HFFc6 (cell line): ENCODE results near the gene ANKRD11. TPM values are rescaled to one million over a fixed set of nuclear protein-coding genes. Genes with fewer than 3 reads are reported as not detected.
"Not testable (repeated sequence)": the region's sequence is repeated elsewhere in the genome, so short reads cannot be mapped to it uniquely, and the experiment has no call there.

Experiments used
- DNase-seq: peaks from one replicate; pipeline ENCODE4 v3.0.0-alpha.2; 2018
- H3K27ac Mint-ChIP-seq: 2 replicates; pipeline ENCODE4 v1.8.0; 2020; ENCODE audit warnings: mild to moderate bottlenecking, mixed read lengths
- H3K27me3 Mint-ChIP-seq: 2 replicates; pipeline ENCODE4 v1.8.0; 2021; ENCODE audit warnings: mild to moderate bottlenecking, moderate library complexity, mixed read lengths; ENCODE audit not compliant: insufficient read depth
- H3K36me3 Mint-ChIP-seq: 2 replicates; pipeline ENCODE4 v1.8.0; 2021; ENCODE audit warnings: low read depth, mixed read lengths
- H3K4me1 Mint-ChIP-seq: 2 replicates; pipeline ENCODE4 v1.8.0; 2020; ENCODE audit warnings: low read depth, mixed read lengths
- H3K4me3 Mint-ChIP-seq: 2 replicates; pipeline ENCODE4 v1.8.0; 2020; ENCODE audit warnings: mild to moderate bottlenecking, moderate library complexity, mixed read lengths
- H3K9me3 Mint-ChIP-seq: 2 replicates; pipeline ENCODE4 v1.8.0; 2020; ENCODE audit warnings: mild to moderate bottlenecking, mixed read lengths
- CTCF ChIP-seq: fragments of 200-600 bp; sonication (generic); IDR thresholded peaks from 2 replicates; pipeline ENCODE4 v1.5.0; 2021; ENCODE audit warnings: antibody characterized with exemption, mild to moderate bottlenecking
- total RNA-seq, 6 experiments: library from RNA; stranded (reverse); fragmentation: NEBNext Ultra II Directional; extraction: Animal tissue kit (Norgen Biotek cat#: 25700); gene quantifications; 2 replicates in 1 of 6; 3 replicates in 5 of 6; pipeline ENCODE4 v1.2.3, GENCODE V29; 2021

The ANKRD11 gene
- total RNA-seq, 6 experiments from 2014 or later, result 110 to 120 (median 116) TPM

GRCh38 chr16:89437991-89438390, 52.4 kb downstream of the ANKRD11 start:
- H3K4me1 Mint-ChIP-seq, result peaks cover 69% of the 10 kb centered on the region
- H3K9me3 Mint-ChIP-seq, result no peaks in the 10 kb centered on the region
- H3K27me3 Mint-ChIP-seq, result peaks cover 12% of the 10 kb centered on the region
- no peak overlapping the region for H3K4me3 Mint-ChIP-seq
- DNase-seq, result no peak
- TF ChIP-seq CTCF, result no peak
- H3K36me3 Mint-ChIP-seq, result peaks cover 29% of the 10 kb centered on the region
- H3K27ac Mint-ChIP-seq, result no peak overlapping the region

- Mint-ChIP-seq H3K9me3 (no peaks in the 10 kb centered on the region), H3K27ac (peak overlapping the region; percentile 41), H3K4me3 (no peak overlapping the region), H3K27me3 (peaks cover 12% of the 10 kb centered on the region), H3K36me3 (peaks cover 29% of the 10 kb centered on the region), H3K4me1 (peaks cover 63% of the 10 kb centered on the region)
- no peak for DNase-seq
- no peak for TF ChIP-seq CTCF
Observed at GRCh38 chr16:89437251-89437987, 52.9 kb downstream of the ANKRD11 start.

DNA sequence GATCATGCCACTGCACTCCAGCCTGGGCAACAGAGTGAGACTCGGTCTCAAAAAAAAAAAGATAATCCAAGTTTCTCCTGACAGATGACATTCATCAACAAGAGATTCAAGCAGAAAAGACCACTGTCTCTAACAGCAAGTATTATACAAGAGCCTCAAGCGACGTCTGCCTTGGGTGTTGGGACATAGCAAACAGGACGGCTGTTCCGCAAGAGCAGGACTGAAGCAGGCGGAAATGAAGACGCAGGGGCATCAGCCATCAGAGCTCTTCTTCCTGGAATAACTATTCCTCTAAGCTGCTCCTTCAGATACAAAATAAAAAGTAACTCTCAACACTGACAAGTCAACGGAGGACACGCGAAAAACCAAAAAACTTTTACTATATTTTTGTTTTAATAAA, 54.0 kb downstream of the ANKRD11 start:
- H3K9me3 Mint-ChIP-seq, result no peaks in the 10 kb centered on the region
- no peak overlapping the region for H3K27ac Mint-ChIP-seq
- peaks cover 12% of the 10 kb centered on the region for H3K27me3 Mint-ChIP-seq
- H3K36me3 Mint-ChIP-seq, result peaks cover 29% of the 10 kb centered on the region
- TF ChIP-seq CTCF, result no peak
- H3K4me1 Mint-ChIP-seq, result peaks cover 53% of the 10 kb centered on the region
- H3K4me3 Mint-ChIP-seq, result no peak overlapping the region
- DNase-seq, result no peak

DNA sequence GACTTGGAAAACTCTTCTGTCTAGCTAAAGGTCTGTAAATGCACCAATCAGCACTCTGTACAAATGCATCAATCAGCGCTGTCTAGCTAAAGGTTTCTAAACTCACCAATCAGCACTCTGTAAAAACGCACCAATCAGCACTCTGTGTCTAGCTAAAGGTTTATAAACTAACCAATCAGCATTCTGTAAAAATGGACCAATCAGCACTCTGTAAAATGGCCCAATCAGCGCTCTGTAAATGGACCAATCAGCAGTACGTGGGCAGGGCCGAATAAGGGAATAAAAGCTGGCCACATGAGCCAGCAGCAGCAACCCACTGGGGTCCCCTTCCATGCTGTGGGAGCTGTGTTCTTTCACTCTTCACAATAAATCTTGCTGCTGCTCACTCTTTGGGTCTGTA, 55.3 kb downstream of the ANKRD11 start:
- not testable (repeated sequence) for H3K4me3 Mint-ChIP-seq, DNase-seq, H3K9me3 Mint-ChIP-seq, H3K27me3 Mint-ChIP-seq, H3K27ac Mint-ChIP-seq
- Mint-ChIP-seq H3K36me3 (peaks cover 26% of the 10 kb centered on the region), H3K4me1 (peaks cover 40% of the 10 kb centered on the region)

- Mint-ChIP-seq H3K27ac (no peak overlapping the region), H3K4me3 (no peak overlapping the region), H3K27me3 (peaks cover 6% of the 10 kb centered on the region; the same call in 1 of the 2 replicates), H3K36me3 (peaks cover 25% of the 10 kb centered on the region), H3K9me3 (no peaks in the 10 kb centered on the region), H3K4me1 (peaks cover 34% of the 10 kb centered on the region)
- no peak for TF ChIP-seq CTCF
- no peak for DNase-seq
Observed at GRCh38 chr16:89434490-89434889, 55.9 kb downstream of the ANKRD11 start.

DNA sequence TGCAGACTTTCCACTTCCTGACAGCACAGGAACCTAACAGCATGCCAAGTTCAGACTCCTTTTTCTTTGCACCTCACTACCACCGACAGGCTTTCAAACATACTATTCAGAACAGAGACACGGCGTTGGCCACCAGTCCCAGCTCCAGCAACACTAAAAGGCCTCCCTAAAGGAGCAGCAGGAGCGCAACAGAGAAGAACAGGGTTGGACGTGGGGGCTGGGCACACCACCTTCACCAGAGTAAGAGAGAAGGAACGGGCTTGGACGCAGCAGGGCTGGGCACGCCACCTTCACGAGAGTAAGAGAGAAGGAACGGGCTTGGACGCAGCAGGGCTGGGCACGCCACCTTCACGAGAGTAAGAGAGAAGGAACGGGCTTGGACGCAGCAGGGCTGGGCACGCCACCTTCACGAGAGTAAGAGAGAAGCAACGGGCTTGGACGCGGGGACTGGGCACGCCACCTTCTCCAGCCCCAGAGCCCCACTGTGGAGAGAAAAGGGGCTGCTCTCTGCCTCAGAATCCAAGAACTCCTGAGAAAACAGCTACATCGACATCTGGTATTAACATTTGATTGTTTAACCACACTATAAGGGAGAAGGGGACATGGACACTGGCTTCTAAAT, 56.9 kb downstream of the ANKRD11 start:
- not testable (repeated sequence) for H3K4me3 Mint-ChIP-seq, H3K9me3 Mint-ChIP-seq, H3K27ac Mint-ChIP-seq, DNase-seq, H3K27me3 Mint-ChIP-seq
- Mint-ChIP-seq H3K4me1 (peaks cover 28% of the 10 kb centered on the region; the same call in 1 of the 2 replicates), H3K36me3 (peaks cover 25% of the 10 kb centered on the region)
